Stimulated activated CD8-positive, alpha-beta memory T cell treated with anti-CD3 and anti-CD28 coated beads, Interleukin-7, amount 100 ng/mL, for 1 hour (primary cell): ENCODE measurements around the gene SIM2.

Source experiments
- DNase-seq, 2 donors: peaks; one replicate each; pipeline ENCODE4 v3.0.0-alpha.2; 2020; ENCODE audit warnings: low read depth in 2 of 2

SIM2 gene

DNA sequence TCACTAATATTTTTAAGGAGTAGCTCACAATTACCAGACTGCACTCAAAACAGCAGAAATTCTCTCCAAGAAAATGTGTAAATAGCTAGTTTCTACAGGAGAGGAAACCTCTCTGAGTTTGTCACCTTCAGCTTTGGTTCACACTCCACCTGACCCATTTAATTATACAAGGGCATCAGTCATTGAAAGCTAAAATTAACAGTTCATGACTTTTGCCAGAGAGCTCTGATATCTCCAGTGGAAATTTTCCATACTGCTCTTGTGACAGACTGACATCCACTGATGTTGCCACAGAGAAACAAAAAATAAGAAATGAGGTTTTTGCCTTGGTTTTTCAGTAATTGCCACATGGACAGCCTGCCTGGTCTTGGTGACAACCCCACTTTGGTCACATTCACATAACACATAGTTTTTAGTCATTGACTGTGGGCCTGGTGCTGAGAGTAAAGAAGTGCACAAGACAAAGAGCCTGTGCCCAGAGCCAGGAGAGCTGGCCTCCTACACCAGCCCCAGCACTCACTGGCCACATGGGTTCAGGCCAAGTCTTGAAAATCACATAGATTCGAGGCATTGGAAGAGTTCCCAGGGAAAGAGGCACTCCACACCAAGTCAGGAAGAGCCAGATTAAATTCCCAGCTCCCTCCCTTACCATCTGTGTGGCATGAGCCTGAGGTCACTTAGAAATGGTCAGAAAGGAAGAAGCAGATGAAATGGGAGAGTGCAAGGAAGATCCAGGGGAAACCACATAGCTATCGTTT lies 13.8 kb upstream of the SIM2 start:
- no peak for DNase-seq

DNA sequence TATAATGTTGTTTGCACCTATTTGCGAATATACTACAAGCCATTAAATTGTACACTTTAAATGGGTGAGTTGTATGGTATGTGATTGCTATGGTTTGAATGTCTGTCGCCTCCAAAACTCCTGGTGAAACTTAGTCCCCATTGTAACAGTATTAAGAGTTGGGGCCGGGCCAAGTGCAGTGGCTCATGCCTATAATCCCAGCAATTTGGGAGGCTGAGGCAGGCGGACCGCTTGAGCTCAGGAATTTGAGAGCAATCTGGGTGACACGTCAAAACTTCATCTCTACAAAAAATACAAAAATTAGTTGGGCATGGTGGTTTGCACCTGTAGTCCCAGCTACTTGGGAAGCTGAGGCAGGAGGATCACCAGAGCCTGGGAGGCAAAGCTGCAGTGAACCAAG lies 12.0 kb upstream of the SIM2 start:
- DNase-seq: no peak

DNA sequence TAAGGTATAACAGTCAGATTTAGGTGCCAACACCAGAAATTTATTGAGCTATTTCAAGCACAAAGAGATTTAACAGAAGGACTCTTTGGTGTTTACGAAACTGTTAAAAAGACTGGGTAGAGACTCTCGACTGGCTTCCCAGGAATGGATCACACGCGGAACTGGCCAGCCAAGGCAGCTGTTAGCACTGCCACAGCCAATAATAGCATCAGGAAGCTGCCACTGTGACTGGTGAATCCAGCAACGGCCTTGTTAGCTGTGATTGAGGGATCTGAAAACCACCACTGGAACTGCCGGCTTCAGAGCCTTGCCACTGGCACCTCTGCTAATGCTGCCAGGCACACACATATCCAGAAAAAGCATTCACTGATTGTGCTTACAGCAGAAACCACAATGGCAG lies 10.6 kb upstream of the SIM2 start:
- no peak for DNase-seq

DNA sequence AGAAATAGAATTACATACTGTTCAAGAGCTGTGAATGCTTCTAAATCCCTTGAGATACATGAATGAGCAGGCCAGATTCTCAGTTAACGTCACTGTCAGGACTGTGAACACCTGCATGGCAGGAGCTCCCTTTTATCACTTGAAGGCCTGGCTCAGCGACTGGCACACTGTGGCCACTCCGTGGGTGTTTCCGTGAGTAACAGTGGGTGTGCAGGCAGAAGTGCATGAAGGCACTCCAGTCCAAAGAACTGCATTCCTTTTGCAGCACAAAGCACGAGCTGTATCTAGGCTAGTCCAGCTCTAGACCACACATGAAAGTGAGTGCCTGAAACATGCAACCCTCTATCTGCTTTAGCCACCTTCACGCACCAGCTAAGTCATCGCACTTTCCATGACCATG lies 9.6 kb upstream of the SIM2 start:
- no peak for DNase-seq

DNA sequence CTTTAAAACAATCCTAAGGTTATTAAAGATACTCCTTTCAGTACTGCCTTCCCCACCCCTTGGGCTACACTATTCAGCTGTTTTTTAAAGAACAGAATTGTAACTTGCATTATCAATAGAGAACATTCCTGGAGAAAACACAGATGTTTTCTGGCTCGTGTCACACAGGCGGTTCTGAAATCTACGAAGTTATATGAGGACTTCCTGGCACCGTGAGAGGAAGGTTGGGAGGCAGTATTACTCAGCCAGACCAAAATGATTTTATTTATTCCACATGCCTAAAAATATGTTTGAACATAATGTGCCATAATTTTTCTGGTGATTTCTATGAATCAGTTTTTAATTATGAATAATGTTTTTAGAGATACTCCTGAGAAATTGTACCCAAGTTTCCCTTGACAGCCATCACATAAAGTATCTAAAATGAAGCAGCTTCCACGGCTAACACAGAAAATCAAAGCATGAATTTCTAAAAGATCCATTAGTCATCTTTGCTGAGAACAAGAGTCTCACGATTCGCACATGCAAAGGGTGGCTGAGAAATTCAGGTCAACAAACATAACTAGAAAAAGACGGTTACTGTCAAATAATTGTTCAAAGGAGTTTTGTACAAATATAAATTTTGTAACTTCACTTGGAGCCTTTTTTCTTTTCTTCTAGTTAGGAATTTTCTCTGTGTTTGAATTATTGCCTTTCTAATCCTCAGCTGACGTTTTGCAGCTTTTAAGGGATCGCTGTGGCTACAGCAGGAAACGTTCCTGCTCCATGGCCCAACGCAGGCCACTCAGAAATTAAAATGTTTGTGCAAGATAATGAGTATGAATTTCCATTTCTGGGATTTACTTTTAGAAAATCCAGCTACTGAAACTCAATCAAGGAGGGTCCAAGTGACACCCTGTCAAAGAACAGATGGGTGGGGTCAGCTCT lies 8.0 kb upstream of the SIM2 start:
- no peak for DNase-seq

DNA sequence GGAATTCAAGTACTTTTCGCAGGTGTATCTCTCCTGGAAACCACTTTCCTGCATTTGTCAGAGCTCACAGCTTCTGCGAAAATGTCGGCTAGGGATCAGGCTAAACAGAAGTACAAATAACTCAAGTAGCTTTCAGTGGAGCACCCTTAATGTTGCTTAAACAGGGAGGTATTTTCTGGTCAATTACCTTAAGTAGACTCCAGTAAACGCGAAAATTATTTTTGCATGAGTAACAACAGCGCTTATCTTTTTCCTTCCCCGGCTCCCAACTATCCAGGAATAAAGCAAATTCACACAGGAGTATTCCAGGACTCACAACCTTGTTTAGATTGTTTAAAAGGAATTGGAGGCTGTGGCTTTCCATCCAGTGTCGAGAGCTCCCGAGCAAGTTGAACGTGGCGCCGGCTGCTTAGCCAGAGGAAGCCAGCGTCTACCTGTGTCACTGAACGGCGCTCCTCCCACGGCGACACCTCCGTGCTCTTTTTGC lies 7.3 kb upstream of the SIM2 start:
- DNase-seq: no peak

DNA sequence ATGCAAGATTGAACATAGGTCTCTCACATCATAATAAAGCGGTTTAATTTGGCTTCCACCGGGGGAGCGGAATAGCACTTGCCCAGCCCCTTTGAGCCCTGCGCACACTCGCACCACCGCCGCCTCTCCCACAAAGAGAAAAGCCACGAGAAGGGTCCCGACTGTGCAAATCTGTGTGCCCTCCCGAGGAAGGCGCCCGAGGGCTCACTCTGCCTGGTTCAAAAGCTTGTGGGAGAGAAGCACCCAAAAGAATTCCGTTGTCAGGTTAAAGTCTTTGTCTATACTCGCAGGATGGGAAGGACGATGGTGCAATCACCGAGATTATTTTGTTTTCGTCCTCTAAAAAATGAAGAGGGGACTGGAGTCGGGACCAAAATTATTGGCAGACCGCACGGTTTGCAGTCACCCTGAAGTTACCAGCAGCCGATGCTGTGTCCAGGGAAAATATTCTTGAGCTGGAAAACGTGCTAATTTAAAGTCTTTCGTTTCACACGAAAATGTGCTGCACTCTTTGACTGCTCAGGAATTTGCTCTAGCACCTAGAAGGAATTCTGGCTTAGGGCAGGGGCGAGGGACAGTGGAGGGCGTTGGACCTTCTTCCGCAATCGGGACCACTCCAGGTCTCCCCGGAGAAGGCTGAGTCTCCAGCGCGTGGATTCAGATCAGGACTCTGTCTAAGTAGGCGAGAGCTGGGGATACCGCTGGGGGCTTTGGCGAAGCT lies 6.6 kb upstream of the SIM2 start:
- no peak for DNase-seq

DNA sequence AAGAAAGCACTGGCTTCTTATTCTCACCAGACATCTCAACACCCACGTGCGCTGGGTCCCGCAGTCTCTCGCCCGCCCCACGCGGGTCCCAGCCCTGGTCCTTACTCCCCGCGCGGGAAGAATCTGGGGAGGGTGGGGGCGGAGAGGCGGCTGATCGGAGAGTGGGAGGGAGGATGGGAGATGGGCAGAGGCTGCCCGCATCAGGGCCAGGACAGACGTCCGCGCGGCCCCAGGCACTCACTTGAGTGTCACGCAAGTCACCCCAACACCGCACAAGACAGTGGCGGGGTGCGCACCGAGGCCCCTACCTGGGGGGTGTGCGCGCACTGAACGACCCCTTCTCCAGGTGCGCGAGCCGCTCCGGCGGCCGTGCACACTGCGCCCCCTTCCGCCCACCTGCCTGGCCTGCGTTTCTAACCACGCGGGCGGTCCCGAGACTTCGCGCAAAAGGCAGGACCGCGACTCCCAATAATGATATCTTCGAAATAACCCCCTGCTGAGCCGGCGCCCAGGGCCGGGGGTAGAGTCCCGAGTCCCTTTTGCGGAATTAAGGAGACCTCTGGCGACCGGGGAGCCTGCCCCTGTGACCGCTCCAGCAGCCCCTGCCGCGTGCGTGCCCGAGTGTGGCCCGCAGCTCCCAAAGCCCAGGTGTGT lies 6.0 kb upstream of the SIM2 start:
- no peak for DNase-seq

DNA sequence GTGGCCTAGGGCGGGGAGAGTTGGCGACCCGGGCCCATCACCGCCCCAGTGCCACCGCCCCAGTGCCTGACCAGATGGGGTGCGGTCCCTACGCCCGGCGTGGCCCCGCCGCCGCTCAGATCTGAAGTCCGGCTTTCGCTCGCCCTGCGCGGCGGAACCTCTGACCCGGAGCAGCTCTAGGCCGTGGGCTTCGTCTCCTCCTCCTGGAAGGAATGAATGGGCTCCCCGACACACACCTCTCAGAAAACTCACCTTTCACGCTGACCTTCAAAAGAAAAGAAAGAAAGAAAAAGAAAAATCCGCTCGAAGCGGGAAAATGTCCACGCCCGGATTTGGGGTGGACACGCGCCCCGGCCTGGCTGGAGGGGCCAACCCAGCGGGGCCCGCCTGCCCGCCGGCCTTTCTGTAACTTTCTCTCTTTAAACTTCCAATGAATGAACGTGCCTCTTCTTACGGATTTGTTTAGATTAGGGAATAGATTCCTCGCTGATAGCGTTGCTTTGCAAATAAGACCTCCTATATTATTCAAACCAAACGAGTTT lies 5.4 kb upstream of the SIM2 start:
- no peak for DNase-seq

DNA sequence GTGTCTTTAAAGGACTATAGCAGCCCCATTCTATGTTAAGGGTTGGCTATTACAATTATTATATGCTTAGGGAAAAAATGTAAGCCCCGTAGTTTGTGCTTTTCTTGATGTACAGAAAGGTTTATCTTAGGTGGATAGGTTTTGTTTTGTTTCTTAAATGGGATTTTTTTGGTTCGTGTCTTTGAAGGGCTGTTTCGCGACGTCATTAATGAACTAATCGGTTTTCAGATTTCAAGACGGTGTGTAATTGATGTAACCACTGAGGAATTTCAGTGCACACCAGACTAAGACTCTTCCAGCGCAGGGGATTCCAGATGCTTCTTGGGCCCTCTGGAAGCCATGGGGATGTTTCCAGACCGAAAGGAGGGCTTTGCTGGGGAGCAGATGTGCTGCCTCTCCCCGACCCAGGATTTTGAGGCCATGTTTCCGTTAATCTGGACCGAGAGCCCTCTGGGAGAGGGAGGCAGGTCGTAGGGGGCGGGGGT lies 4.8 kb upstream of the SIM2 start:
- no peak for DNase-seq

DNA sequence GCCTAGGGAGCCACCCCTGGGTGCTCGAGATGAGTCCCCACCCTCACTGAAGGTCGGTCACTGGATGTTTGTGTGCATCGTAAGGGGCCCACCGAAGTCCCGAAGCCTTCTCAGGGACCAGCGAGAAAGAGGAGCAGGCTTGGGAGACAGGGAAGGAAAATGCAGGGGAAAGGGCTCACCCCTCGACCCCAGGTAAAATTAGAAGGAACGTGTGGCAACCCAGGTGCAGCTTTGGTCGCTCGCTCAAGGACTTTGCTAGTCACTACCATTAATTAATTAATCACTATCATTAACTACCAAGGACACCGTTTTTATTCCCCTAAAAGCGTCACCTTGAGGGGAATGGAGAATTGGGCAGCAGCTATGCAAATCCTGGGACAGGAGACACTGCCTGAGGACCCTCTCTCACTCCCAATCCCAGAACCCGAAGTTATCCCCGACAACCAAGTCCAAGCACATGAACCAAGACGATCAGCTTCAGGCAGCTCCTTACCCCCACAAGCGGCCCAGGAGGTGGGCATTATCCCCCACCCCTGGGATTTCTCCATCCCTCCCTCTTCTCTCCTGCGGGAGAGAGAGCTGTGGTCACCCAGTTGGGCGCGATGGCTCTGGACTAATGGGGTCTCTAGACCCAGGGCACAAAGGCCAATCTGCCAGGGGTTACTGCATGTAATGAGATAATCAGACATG lies 4.2 kb upstream of the SIM2 start:
- no peak for DNase-seq

DNA sequence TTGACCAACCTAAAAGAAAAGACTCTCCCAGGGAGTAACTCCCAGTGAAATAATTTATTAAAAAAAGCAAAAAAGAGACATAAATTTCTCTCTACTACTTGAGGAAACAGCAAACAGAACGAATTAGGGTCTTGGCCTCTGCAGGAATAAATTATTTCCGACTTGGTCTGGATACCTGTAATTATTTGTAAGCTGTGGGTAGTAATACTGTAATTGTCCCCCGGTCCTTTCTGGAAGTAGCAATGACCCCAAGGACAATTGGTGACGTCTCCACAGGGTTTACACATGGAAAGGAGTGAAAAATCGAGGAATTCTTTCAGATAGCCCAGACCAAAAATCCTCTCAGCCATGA lies 3.7 kb upstream of the SIM2 start:
- no peak for DNase-seq

DNA sequence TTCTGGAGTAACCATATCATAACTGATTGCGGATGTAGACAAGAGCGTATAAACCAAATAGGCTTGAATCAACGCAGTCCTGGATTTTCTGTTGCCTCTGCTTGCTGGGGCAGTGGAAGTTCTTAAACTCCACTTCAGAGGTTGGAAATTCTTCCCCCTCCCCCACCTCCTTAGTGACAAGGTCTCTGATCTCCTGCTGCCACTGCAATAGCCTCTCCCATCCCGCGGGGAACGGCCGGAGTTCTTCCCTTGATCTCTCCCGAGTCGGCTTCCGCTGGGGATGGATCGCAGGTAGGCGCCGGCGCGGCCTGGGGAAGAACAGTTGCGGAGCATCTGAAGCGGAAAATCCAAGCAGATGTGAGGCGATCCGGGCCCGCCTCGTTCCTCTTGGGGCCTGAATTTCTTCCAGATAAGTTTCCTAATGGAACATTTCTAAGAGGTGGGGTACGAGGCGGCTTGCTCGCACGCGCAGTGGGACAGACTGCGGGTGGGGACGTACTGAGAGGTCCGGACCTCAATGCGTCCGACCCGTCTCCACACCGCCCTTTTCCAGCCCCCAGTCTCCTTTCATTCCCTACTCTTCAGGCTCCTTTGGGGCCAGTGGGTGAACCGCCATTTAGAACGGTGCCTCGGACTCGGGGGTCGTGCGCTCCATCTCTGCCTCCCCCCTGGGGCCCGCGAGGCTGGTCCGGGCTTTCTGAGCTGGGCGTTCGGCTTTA lies 3.1 kb upstream of the SIM2 start:
- DNase-seq: no peak

DNA sequence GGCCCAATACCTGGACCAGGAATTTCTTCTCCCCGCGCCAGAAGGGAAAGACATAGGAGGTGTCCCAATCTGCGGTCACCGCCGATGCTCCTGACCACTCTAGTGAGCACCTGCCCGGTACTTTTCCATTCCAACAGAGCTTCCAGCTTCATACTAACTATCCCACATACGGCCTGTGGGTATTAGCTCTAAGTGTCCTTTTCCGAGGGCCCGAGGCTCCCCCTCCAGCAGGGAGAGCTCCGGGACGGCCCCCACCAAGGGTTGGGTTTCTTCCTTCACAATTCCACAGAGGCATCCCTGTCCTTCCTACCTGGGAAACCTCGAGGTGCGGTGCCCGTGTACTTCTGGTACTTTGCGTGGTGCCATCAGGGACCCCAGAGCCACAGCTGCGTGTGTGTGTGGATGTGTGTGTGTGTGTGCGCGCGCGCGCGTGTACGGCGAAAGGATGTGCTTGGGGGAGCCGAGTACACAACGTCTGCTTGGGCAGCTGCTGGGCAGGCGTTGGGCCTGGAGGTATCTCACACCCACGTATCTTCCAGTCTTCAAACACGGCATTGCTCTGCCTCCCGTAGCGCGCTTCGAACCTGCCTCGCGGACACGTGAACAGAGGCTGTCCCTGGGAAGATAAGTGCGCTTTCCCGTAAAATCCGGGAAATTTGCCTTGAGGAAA lies 2.4 kb upstream of the SIM2 start:
- DNase-seq: no peak

DNA sequence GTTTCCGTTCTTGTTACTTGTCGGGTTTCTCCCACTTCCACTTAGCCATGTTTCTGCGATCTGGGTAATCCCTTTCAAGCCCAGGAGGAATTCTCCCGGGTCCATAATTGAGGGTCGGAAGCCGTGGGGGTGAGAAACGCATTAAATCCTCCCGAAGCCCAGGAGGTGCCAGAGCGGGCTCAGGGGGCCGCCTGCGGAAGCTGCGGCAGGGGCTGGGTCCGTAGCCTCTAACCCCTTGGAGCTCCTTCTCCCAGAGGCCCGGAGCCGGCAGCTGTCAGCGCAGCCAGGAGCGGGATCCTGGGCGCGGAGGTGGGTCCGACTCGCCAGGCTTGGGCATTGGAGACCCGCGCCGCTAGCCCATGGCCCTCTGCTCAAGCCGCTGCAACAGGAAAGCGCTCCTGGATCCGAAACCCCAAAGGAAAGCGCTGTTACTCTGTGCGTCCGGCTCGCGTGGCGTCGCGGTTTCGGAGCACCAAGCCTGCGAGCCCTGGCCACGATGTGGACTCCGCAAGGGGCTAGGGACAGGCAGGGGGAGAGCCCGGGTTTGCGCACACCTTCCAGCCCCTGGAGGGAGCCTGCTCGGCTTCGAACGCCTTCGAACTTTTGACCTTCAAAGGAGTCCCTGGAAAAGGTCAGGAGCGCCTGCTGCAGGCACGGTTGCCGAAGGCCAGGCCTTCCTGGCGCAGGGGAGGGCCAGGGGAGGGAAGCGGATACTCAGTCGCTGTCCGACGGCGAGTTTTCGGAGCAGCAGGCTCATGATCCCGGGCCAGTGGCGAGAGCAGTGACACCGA lies 1.7 kb upstream of the SIM2 start:
- DNase-seq: no peak

DNA sequence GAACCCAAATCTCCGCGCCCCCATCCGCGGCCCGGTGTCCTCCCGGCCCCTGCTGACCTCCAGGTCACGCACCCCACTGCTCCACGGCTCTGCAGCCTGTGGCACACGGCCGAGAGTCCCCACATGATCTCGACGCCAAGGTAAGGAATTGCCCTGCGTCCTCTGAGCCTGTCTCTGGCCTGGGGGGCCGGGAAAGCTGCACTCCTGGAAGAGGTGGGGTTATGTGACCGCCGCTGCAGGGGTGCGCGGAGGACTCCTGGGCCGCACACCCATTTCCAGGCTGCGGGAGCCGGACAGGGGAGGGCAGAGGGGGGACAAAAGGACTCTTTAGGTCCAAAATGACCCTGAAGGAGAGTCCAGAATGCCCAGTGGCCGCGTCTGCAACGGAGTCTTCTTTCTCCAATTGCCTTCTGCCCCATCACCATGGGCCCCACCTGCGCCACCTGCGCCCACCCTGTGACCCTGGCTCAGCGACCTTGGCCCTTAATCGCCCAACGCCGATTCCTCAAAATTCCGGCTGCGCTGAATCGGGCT lies 997 bp upstream of the SIM2 start:
- DNase-seq: no peak

DNA sequence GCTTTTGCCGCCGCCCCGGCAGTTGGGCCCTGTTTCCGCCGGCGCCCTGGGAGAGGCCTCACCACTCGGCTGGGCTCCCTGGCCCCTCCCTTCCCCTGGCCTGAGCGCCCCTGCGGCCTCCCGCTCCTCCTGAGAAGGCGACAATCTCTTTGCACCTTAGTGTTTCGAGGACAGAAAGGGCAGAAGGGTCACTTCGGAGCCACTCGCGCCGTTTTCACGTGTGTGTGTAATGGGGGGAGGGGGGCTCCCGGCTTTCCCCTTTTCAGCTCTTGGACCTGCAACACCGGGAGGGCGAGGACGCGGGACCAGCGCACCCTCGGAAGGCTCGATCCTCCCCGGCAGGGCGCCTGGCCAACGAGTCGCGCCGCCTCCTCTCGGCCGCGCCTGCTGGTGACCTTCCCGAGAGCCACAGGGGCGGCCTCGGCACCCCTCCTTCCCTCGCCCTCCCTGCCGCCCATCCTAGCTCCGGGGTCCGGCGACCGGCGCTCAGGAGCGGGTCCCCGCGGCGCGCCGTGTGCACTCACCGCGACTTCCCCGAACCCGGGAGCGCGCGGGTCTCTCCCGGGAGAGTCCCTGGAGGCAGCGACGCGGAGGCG lies 432 bp upstream of the SIM2 start:
- no peak for DNase-seq
